Activated naive CD8-positive, alpha-beta T cell treated with anti-CD3 and anti-CD28 coated beads for 36 hours (primary cell): ENCODE measurements around the gene LAMA3. TPM values are rescaled to one million over a fixed set of nuclear protein-coding genes. Genes with fewer than 3 reads are reported as not detected.

Experiments
- DNase-seq: peaks from one replicate; pipeline ENCODE4 v3.0.0; 2021
- H3K27ac Mint-ChIP-seq: one replicate; pipeline ENCODE4 v1.8.0; 2022; ENCODE audit warnings: mild to moderate bottlenecking, moderate library complexity, mixed read lengths
- H3K27me3 Mint-ChIP-seq: one replicate; pipeline ENCODE4 v1.8.0; 2022; ENCODE audit warnings: mild to moderate bottlenecking, mixed read lengths
- H3K36me3 Mint-ChIP-seq: one replicate; pipeline ENCODE4 v1.8.0; 2021; ENCODE audit warnings: mild to moderate bottlenecking, mixed read lengths
- H3K4me1 Mint-ChIP-seq: one replicate; pipeline ENCODE4 v1.8.0; 2021; ENCODE audit warnings: mixed read lengths
- H3K4me3 Mint-ChIP-seq: one replicate; pipeline ENCODE4 v1.8.0; 2022; ENCODE audit warnings: mild to moderate bottlenecking, moderate library complexity, mixed read lengths
- H3K9me3 Mint-ChIP-seq: one replicate; pipeline ENCODE4 v1.8.0; 2022; ENCODE audit warnings: mixed read lengths
- total RNA-seq, 2 experiments: library from RNA; stranded (reverse); gene quantifications; one replicate each; pipeline ENCODE4 v1.2.3, GENCODE V29; 2021

LAMA3 gene
- total RNA-seq, 2 experiments from 2014 or later, result 0.31 to 0.42 TPM

GRCh38 chr18:23941791-23942190 is 252.5 kb downstream of the LAMA3 start:
- no peaks in the 10 kb centered on the region for H3K36me3 Mint-ChIP-seq
- no peaks in the 10 kb centered on the region for H3K27me3 Mint-ChIP-seq
- H3K27ac Mint-ChIP-seq, result no peak overlapping the region
- peaks cover 43% of the 10 kb centered on the region for H3K4me1 Mint-ChIP-seq
- H3K4me3 Mint-ChIP-seq, result no peak overlapping the region
- H3K9me3 Mint-ChIP-seq, result no peaks in the 10 kb centered on the region
- DNase-seq, result no peak

GRCh38 chr18:23943104-23943503 is 253.9 kb downstream of the LAMA3 start:
- H3K27ac Mint-ChIP-seq, result no peak overlapping the region
- no peaks in the 10 kb centered on the region for H3K36me3 Mint-ChIP-seq
- H3K27me3 Mint-ChIP-seq, result no peaks in the 10 kb centered on the region
- H3K9me3 Mint-ChIP-seq, result no peaks in the 10 kb centered on the region
- DNase-seq, result peak; percentile 48
- peaks cover 34% of the 10 kb centered on the region for H3K4me1 Mint-ChIP-seq
- no peak overlapping the region for H3K4me3 Mint-ChIP-seq

GRCh38 chr18:23943903-23944624 is 254.8 kb downstream of the LAMA3 start:
- Mint-ChIP-seq H3K9me3 (no peaks in the 10 kb centered on the region), H3K27me3 (no peaks in the 10 kb centered on the region), H3K4me3 (no peak overlapping the region), H3K36me3 (no peaks in the 10 kb centered on the region), H3K4me1 (peaks cover 25% of the 10 kb centered on the region), H3K27ac (no peak overlapping the region)
- no peak for DNase-seq

- H3K9me3 Mint-ChIP-seq, result no peaks in the 10 kb centered on the region
- H3K36me3 Mint-ChIP-seq, result no peaks in the 10 kb centered on the region
- H3K27me3 Mint-ChIP-seq, result peaks cover 3% of the 10 kb centered on the region
- DNase-seq, result no peak
- no peak overlapping the region for H3K27ac Mint-ChIP-seq
- peaks cover 28% of the 10 kb centered on the region for H3K4me1 Mint-ChIP-seq
- no peak overlapping the region for H3K4me3 Mint-ChIP-seq
Measured at GRCh38 chr18:23945416-23946079, 256.3 kb downstream of the LAMA3 start.

GRCh38 chr18:23949863-23950262 is 260.6 kb downstream of the LAMA3 start:
- peaks cover 4% of the 10 kb centered on the region for H3K4me1 Mint-ChIP-seq
- peaks cover 3% of the 10 kb centered on the region for H3K27me3 Mint-ChIP-seq
- H3K36me3 Mint-ChIP-seq, result no peaks in the 10 kb centered on the region
- no peak overlapping the region for H3K27ac Mint-ChIP-seq
- no peak for DNase-seq
- no peaks in the 10 kb centered on the region for H3K9me3 Mint-ChIP-seq
- no peak overlapping the region for H3K4me3 Mint-ChIP-seq

GRCh38 chr18:23950644-23951043 is 261.4 kb downstream of the LAMA3 start:
- Mint-ChIP-seq H3K27ac (no peak overlapping the region), H3K36me3 (no peaks in the 10 kb centered on the region), H3K4me1 (peaks cover 4% of the 10 kb centered on the region), H3K4me3 (no peak overlapping the region), H3K27me3 (peaks cover 3% of the 10 kb centered on the region), H3K9me3 (no peaks in the 10 kb centered on the region)
- DNase-seq, result no peak

- Mint-ChIP-seq H3K4me3 (no peak overlapping the region), H3K4me1 (peaks cover 4% of the 10 kb centered on the region), H3K27ac (no peak overlapping the region), H3K9me3 (no peaks in the 10 kb centered on the region), H3K36me3 (no peaks in the 10 kb centered on the region), H3K27me3 (peaks cover 3% of the 10 kb centered on the region)
- no peak for DNase-seq
Measured at GRCh38 chr18:23951206-23951605, 262.0 kb downstream of the LAMA3 start.

- Mint-ChIP-seq H3K27ac (no peak overlapping the region), H3K4me1 (peaks cover 4% of the 10 kb centered on the region), H3K4me3 (no peak overlapping the region), H3K9me3 (no peaks in the 10 kb centered on the region), H3K27me3 (peaks cover 3% of the 10 kb centered on the region), H3K36me3 (no peaks in the 10 kb centered on the region)
- no peak for DNase-seq
Measured at GRCh38 chr18:23953984-23954383, 264.7 kb downstream of the LAMA3 start.

- Mint-ChIP-seq H3K4me1 (no peaks in the 10 kb centered on the region), H3K9me3 (no peaks in the 10 kb centered on the region), H3K4me3 (no peak overlapping the region), H3K36me3 (no peaks in the 10 kb centered on the region), H3K27me3 (no peaks in the 10 kb centered on the region), H3K27ac (no peak overlapping the region)
- DNase-seq, result no peak
Measured at GRCh38 chr18:23956483-23956882, 267.2 kb downstream of the LAMA3 start.

- no peaks in the 10 kb centered on the region for H3K4me1 Mint-ChIP-seq
Measured at GRCh38 chr18:23958036-23958435, 268.8 kb downstream of the LAMA3 start.

GRCh38 chr18:23963443-23964165 is 274.4 kb downstream of the LAMA3 start:
- DNase-seq, result no peak
- Mint-ChIP-seq H3K4me1 (peaks cover 39% of the 10 kb centered on the region), H3K27ac (no peak overlapping the region), H3K9me3 (no peaks in the 10 kb centered on the region), H3K4me3 (no peak overlapping the region), H3K27me3 (no peaks in the 10 kb centered on the region), H3K36me3 (no peaks in the 10 kb centered on the region)

More at GRCh38 chr18:23958036-23958435, 268.8 kb downstream of the LAMA3 start:
- Mint-ChIP-seq H3K36me3 (no peaks in the 10 kb centered on the region), H3K27ac (no peak overlapping the region), H3K9me3 (no peaks in the 10 kb centered on the region), H3K27me3 (no peaks in the 10 kb centered on the region), H3K4me3 (no peak overlapping the region)
- no peak for DNase-seq

GRCh38 chr18:23964282-23965238 is 275.3 kb downstream of the LAMA3 start:
- H3K27me3 Mint-ChIP-seq, result no peaks in the 10 kb centered on the region
- peak overlapping the region; percentile 65 for H3K4me3 Mint-ChIP-seq
- no peaks in the 10 kb centered on the region for H3K36me3 Mint-ChIP-seq
- peak; percentile 61 for DNase-seq
- peaks cover 47% of the 10 kb centered on the region for H3K4me1 Mint-ChIP-seq
- peak overlapping the region; percentile 92 for H3K27ac Mint-ChIP-seq
- H3K9me3 Mint-ChIP-seq, result no peaks in the 10 kb centered on the region

GRCh38 chr18:23966909-23967308 is 277.7 kb downstream of the LAMA3 start:
- H3K27me3 Mint-ChIP-seq, result no peaks in the 10 kb centered on the region
- H3K36me3 Mint-ChIP-seq, result peaks cover 5% of the 10 kb centered on the region
- peak overlapping the region; percentile 1 for H3K27ac Mint-ChIP-seq
- no peak overlapping the region for H3K4me3 Mint-ChIP-seq
- peaks cover 64% of the 10 kb centered on the region for H3K4me1 Mint-ChIP-seq
- H3K9me3 Mint-ChIP-seq, result peaks cover 3% of the 10 kb centered on the region
- DNase-seq, result no peak

- H3K4me3 Mint-ChIP-seq, result no peak overlapping the region
- peaks cover 5% of the 10 kb centered on the region for H3K36me3 Mint-ChIP-seq
- H3K9me3 Mint-ChIP-seq, result peaks cover 3% of the 10 kb centered on the region
- DNase-seq, result peak; percentile 24
- peaks cover 70% of the 10 kb centered on the region for H3K4me1 Mint-ChIP-seq
- H3K27me3 Mint-ChIP-seq, result no peaks in the 10 kb centered on the region
- H3K27ac Mint-ChIP-seq, result peak overlapping the region; percentile 31
Measured at GRCh38 chr18:23967321-23968089, 278.3 kb downstream of the LAMA3 start.
